ENCODE measurements around the gene DCAF15. TPM values are rescaled to one million over a fixed set of nuclear protein-coding genes. Genes with fewer than 3 reads are reported as not detected.

The DCAF15 gene
- total RNA-seq, 1 experiment from 2014 or later, result 11.6 TPM

Other genes starting within 250 kb of the DCAF15 start
- gene MRI1, start 188.0 kb upstream of the DCAF15 start, total RNA-seq (2014; rRNA removed; shearing (Covaris generic)), result 19.1 and 20.2 TPM in 2 replicates
- 87.5 and 121 TPM in 2 replicates for gene C19orf53, start 178.1 kb upstream of the DCAF15 start, total RNA-seq (2014; rRNA removed; shearing (Covaris generic))
- gene ZSWIM4, start 157.1 kb upstream of the DCAF15 start, total RNA-seq (2014; rRNA removed; shearing (Covaris generic)), result 2.1 and 2.8 TPM in 2 replicates
- not detected in 2 replicates for gene NANOS3, start 75.4 kb upstream of the DCAF15 start, total RNA-seq (2014; rRNA removed; shearing (Covaris generic))
- 0.50 TPM in 1 of 2 replicates, not detected in the other for gene BRME1, start 46.4 kb upstream of the DCAF15 start, total RNA-seq (2014; rRNA removed; shearing (Covaris generic))
- gene CC2D1A, start 46.3 kb upstream of the DCAF15 start, total RNA-seq (2014; rRNA removed; shearing (Covaris generic)), result 13.8 and 15.5 TPM in 2 replicates
- not detected in 2 replicates for gene PODNL1, start 14.1 kb upstream of the DCAF15 start, total RNA-seq (2014; rRNA removed; shearing (Covaris generic))
- 2.0 and 2.1 TPM in 2 replicates for gene RFX1, start 53.8 kb downstream of the DCAF15 start, total RNA-seq (2014; rRNA removed; shearing (Covaris generic))
- not detected in 2 replicates for gene RLN3, start 75.6 kb downstream of the DCAF15 start, total RNA-seq (2014; rRNA removed; shearing (Covaris generic))
- 5.1 and 5.6 TPM in 2 replicates for gene IL27RA, start 79.3 kb downstream of the DCAF15 start, total RNA-seq (2014; rRNA removed; shearing (Covaris generic))
- not detected in 2 replicates for gene PALM3, start 109.6 kb downstream of the DCAF15 start, total RNA-seq (2014; rRNA removed; shearing (Covaris generic))
- gene MISP3, start 120.3 kb downstream of the DCAF15 start, total RNA-seq (2014; rRNA removed; shearing (Covaris generic)), result 2.6 and 4.0 TPM in 2 replicates
- not detected in 2 replicates for gene C19orf67, start 133.3 kb downstream of the DCAF15 start, total RNA-seq (2014; rRNA removed; shearing (Covaris generic))
- gene SAMD1, start 138.2 kb downstream of the DCAF15 start, total RNA-seq (2014; rRNA removed; shearing (Covaris generic)), result 26.3 and 29.5 TPM in 2 replicates
- 14.4 and 16.5 TPM in 2 replicates for gene PRKACA, start 165.3 kb downstream of the DCAF15 start, total RNA-seq (2014; rRNA removed; shearing (Covaris generic))
- 13.2 and 15.9 TPM in 2 replicates for gene ASF1B, start 184.1 kb downstream of the DCAF15 start, total RNA-seq (2014; rRNA removed; shearing (Covaris generic))

Data from NCI-H460 (cell line).